Neural progenitor cell (in vitro differentiated cells): ENCODE measurements around the gene IRX3.

Source experiments
- EZH2phosphoT487 ChIP-seq: fragments of 200-600 bp; sonication (generic); IDR thresholded peaks from 2 replicates; pipeline ENCODE4 v1.6.1; 2017; ENCODE audit warnings: antibody characterized with exemption
- TF ChIP-seq, protein P1 (sequence below): fragments of 200-600 bp; sonication (generic); IDR thresholded peaks from 2 replicates; pipeline ENCODE4 v1.5.1; 2017; ENCODE audit warnings: antibody characterized with exemption, mild to moderate bottlenecking

DNA sequence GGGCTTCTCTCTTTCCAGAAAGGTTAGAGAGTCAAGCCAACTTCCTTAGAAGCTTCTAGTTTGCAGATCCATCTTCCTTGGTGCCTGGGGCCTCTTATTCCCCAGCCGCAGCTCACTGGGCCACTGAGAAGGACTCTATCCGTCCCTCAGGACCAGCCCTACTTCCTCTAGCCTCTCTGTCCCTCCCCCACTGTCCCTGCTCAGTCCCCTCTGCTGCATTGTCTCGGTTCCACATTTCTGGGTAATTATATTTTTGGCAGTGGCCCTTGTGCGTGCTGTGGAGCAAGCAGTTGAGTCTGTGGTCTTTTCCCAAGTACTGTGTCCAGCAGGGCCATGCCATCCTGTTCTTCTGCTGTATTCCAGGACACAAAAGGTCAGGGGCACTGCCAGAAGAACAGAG is 17.8 kb downstream of the IRX3 start:
- TF ChIP-seq, protein P1, sequence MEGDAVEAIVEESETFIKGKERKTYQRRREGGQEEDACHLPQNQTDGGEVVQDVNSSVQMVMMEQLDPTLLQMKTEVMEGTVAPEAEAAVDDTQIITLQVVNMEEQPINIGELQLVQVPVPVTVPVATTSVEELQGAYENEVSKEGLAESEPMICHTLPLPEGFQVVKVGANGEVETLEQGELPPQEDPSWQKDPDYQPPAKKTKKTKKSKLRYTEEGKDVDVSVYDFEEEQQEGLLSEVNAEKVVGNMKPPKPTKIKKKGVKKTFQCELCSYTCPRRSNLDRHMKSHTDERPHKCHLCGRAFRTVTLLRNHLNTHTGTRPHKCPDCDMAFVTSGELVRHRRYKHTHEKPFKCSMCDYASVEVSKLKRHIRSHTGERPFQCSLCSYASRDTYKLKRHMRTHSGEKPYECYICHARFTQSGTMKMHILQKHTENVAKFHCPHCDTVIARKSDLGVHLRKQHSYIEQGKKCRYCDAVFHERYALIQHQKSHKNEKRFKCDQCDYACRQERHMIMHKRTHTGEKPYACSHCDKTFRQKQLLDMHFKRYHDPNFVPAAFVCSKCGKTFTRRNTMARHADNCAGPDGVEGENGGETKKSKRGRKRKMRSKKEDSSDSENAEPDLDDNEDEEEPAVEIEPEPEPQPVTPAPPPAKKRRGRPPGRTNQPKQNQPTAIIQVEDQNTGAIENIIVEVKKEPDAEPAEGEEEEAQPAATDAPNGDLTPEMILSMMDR, result no peak
- TF ChIP-seq EZH2phosphoT487, result no peak
